NCI-H128 (cell line): ENCODE results near the gene NUDT7.

ENCODE experiments used
- DNase-seq: peaks from one replicate; lab custom pipeline; 2025; ENCODE audit not compliant: unreplicated experiment; lab: John Stamatoyannopoulos, UW

The NUDT7 gene

GRCh38 chr16:77775911-77776909 lies 53.9 kb downstream of the NUDT7 start:
- no peak for DNase-seq

GRCh38 chr16:77777745-77778144 lies 55.4 kb downstream of the NUDT7 start:
- no peak for DNase-seq

DNA sequence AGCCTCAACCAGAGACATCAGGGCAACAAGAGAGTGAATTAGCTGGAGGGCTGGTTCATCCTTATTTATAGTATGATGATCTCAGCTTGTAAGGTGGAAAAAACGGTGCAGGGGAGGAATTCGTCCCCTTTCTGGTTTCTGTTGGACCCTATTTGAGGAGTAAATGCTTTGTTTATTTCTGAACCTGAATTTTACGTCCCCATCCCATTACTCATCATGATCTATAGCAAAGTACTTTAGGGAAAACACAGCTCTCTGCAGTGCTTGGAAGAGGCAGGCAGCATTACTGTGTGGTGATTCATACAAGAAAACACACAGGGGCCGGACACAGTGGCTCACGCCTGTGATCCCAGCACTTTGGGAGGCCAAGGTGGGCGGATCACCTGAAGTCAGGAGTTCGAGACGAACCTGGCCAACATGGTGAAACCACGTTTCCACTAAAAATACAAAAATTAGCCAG lies 58.1 kb downstream of the NUDT7 start:
- no peak for DNase-seq

- no peak for DNase-seq
Measured at GRCh38 chr16:77781091-77781490, 58.8 kb downstream of the NUDT7 start.

DNA sequence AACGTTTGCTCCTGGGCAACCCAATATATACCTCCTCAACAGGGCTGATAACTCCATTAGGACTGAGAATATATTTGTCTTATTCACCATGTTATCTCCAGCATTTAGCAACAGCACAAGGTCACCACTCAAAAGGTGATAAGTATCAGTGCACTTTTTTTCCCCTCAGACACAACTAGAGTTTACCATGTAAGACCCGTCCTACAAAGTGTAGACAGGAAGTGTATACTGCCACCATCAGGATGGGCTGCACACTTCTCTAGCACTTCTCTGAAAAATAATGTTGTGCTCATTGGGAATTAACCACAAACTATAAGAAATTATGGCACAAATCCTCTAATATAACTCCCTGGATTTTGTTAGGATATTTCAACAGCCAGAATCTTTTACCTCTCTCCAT lies 60.4 kb downstream of the NUDT7 start:
- no peak for DNase-seq

GRCh38 chr16:77784441-77785372 lies 62.4 kb downstream of the NUDT7 start:
- no peak for DNase-seq

GRCh38 chr16:77785373-77785764 lies 63.1 kb downstream of the NUDT7 start:
- no peak for DNase-seq

DNA sequence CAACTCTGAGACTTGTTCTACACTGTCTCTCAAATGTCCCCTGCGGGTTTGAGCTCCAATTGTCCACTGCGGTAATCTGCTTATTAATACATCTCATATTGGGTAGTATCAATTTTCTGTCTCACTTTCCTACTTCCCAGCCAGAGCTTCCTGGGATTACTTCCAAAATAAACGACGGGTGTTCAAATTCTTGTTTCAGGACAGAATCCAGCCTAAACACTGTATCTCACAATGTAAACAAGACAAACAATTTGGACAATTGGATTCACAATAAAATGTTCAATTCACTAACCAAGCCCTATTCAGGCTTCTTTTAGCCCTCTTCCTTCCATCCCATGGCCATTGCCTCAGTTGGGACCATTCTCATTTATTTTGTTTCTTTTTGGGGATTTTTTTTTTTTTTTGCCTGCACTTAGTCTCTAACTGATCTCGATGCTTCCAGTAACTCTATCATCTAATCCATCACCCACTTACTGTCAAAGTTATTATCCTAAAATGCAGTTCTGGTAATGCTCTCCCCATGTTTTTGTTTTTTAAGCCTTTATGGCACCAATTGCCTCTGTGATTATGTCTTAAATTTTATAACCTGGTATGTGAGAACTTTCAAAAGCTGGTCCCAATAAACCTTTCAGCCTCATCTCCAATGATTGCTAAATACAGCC lies 64.0 kb downstream of the NUDT7 start:
- no peak for DNase-seq

- DNase-seq: no peak
Measured at GRCh38 chr16:77787452-77787851, 65.1 kb downstream of the NUDT7 start.

DNA sequence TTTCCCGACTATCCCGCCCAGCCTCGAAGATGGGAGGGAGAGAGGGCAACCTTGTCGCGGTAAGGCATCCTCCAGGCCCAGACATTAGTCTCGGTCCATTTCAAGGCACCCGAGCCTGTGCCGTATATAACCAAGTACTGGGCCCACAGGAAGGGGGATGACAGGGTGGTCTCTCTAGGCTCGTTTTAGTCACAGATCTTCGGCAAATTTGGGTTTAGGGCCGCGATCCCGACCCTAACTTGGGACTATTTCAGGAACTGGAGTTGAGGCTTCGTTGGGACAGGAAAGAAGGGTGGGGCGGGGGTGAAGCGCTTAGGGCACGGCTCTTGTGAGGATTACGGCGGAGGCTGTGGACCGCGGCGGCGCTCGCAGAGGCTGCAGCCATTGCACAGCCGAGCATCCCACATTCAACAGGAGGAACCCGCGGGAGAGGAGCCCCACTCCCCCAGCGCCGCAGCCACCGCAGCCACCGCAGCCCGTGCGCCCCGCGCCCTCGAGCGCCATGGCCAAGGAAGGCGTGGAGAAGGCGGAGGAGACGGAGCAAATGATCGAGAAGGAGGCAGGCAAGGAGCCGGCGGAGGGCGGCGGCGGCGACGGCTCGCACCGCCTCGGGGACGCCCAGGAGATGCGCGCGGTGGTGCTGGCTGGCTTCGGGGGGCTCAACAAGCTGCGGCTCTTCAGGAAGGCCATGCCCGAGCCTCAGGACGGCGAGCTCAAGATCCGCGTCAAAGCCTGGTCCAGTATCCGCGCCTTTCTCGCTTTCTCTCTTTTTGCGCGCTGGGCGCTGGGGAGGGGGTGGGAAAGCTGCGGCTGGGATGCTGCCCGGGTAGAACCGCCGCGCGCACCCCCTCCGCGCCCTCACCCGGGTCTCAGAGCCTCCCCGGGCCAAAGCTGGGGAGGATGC lies 66.1 kb downstream of the NUDT7 start, which contains the start of gene VAT1L:
Gene VAT1L, plus strand, starts transcription at position 384 of the 904 bp plus-strand sequence. Its CDS starts 119 bp downstream, at position 503.
- peak; percentile 3 for DNase-seq

DNA sequence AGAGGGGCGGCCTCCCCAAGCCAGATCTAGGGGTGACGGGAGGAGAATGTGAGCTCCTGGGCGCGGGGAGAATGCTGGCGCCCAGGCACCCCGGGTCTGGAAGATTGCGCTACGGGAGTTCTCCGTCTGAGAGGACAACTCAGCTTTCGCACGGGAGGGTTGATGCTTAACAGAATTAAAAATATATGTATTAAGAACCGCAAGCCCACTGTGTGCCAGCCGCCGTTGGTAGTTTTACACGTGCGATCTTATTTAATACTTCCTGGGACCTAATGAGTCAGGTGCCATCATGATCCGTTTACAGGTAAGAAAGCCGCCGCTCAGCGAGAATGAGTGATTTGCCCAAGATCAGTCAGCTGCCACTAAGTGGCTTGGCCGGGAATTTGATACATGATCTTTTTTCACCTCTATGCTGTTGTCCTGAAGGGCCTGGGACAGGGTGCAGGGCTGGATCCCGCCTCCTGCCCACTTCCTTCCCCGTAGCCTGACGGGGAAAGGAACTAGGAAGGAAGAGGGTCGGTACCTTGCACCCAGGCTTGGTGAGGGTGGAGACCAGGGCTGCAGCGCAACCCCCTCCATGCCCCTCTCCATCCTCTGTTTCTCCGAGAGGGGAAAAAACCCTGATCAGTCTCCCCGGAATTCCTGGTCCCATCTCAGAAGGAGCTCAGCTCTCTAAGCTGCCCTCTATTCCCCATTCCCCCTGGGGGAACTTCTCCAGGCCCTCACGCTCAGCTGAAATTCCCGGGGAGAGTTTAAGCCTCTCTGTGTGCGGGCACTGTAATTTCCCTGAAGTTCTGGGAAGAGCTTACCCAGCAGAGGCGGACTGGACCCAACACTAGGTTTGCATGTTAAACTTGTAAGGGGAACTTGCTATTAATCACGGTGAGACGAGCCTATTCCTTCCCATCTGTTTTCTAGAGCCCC lies 67.0 kb downstream of the NUDT7 start:
- peak; percentile 4 for DNase-seq

- DNase-seq: no peak
Measured at GRCh38 chr16:77790009-77790372, 67.7 kb downstream of the NUDT7 start.

GRCh38 chr16:77790912-77791311 lies 68.6 kb downstream of the NUDT7 start:
- DNase-seq: no peak
